ENCODE measurements around the gene MEF2C.

GRCh38 chr5:88708682-88709398 lies 174.1 kb downstream of the MEF2C start:
- TF ChIP-seq EZH2 (IDR thresholded peaks at IDR 0.05; ENCODE audit: insufficient read depth, poor library complexity, severe bottlenecking), result no peak
- no peak for TF ChIP-seq EZH2phosphoT487 (IDR thresholded peaks at IDR 0.05; ENCODE audit: insufficient read depth, low read depth)

All from GM23248 (cell line).